ENCODE results near the gene EXD3. TPM values are rescaled to one million over a fixed set of nuclear protein-coding genes. Genes with fewer than 3 reads are reported as not detected.
A peak's percentile ranks its signal among the peaks of the same experiment; 100 is the strongest.

The EXD3 gene
- total and polyA plus RNA-seq, 9 of the 15 experiments (the other 6 are each of a cell fraction or from before 2014, with no cell fraction given): 0.29 to 12.5 (median 3.9) TPM

- no peak for TF ChIP-seq STAT5A (IDR thresholded peaks at IDR 0.05; ENCODE audit: borderline replicate concordance, low read length)
These were observed 23.0 kb upstream of the EXD3 start (continued) for GRCh38 chr9:137445930-137446431.

- intact Hi-C loops (cut with micrococcal nuclease): loop anchor here (5.0 to 10.0 kb wide), 2 partner anchors 89 to 143 kb away; partner anchors contain the start of gene NRARP
- DNase-seq (ENCODE audit: extremely low read depth in 1 of 4, low spot score in 3 of 4): peak; percentile 60 to 87 (median 71)
- Histone ChIP-seq H3K79me2 (ENCODE audit: control insufficient read depth, insufficient read depth, low read length) (no peaks in the 10 kb centered on the region), H3K4me1 (replicated peaks in 1 of 2; ENCODE audit: control insufficient read depth in 2 of 2, insufficient read depth in 2 of 2, low read length in 2 of 2) (peaks cover 8 to 54% of the 10 kb centered on the region in 2 experiments; a peak in 4 of 5 replicates), H4K20me1 (replicated peaks; ENCODE audit: control insufficient read depth, insufficient read depth, low read length) (no peaks in the 10 kb centered on the region), H3K4me3 (no peak overlapping the region), H3K9ac (ENCODE audit: insufficient read depth in 1 of 2, low read depth in 2 of 2, low read length in 2 of 2) (peak overlapping the region; percentile 19 to 80; a peak in 3 of 4 replicates), H3K4me2 (ENCODE audit: insufficient read depth, low read length) (peak overlapping the region; percentile 54), H3K27me3 (ENCODE audit: control insufficient read depth in 2 of 2, insufficient read depth in 2 of 2, low read length in 2 of 2) (no peaks in the 10 kb centered on the region), H3K9me3 (replicated peaks; ENCODE audit: control insufficient read depth, insufficient read depth, low read depth, low read length) (no peaks in the 10 kb centered on the region), H3K27ac (ENCODE audit: extremely low read depth, low read depth, low read length) (no peak overlapping the region), H3K9me1 (ENCODE audit: control insufficient read depth, insufficient read depth, low read length) (no peaks in the 10 kb centered on the region), H2AFZ (ENCODE audit: low read depth, low read length) (peak overlapping the region; percentile 66), H3K36me3 (ENCODE audit: control insufficient read depth, insufficient read depth, low read length) (peaks cover 17% of the 10 kb centered on the region; the same call in 2 of the 3 replicates)
- ATAC-seq: peak; percentile 84
- 10% methylated on average over 14 of the region's 14 CpGs for WGBS (ENCODE audit: insufficient coverage, low coverage, missing lambda C conversion rate)
- FAIRE-seq: peak; percentile 93
- ChIA-PET CTCF (ENCODE audit: low intra/inter-chr PET ratio) (interaction anchor here (0.5 to 1.1 kb wide), 8 partner anchors 20 to 168 kb away, joined by 3 to 5 read pairs (median 4); partner anchors contain the start of genes EXD3, NRARP and TOR4A), POLR2A (interaction anchor here (1.6 to 1.7 kb wide), 2 partner anchors 8 to 10 kb away, joined by 3 to 4 read pairs; no protein-coding TSS in a partner anchor)
- in situ Hi-C loops (cut with MboI): loop anchor here (5.0 kb wide), 1 partner anchor 158 kb away; no protein-coding TSS in a partner anchor
- BruUV-seq (replicated peaks): no TSS peak
- TF ChIP-seq C11orf30 (IDR thresholded peaks at IDR 0.05; ENCODE audit: low read depth): no peak
- no peak for TF ChIP-seq TRIM25 (IDR thresholded peaks at IDR 0.05; ENCODE audit: borderline replicate concordance)
- no peak for TF ChIP-seq ARID3B (CRISPR knock-in tag; IDR thresholded peaks at IDR 0.05; ENCODE audit: borderline replicate concordance)
- no peak for TF ChIP-seq E4F1 (CRISPR knock-in tag; IDR thresholded peaks at IDR 0.05; ENCODE audit: borderline replicate concordance)
- TF ChIP-seq ESRRA (IDR thresholded peaks at IDR 0.05; ENCODE audit: borderline replicate concordance, low read depth): peak; percentile 20; the same call in 1 of the 2 replicates
- no peak for TF ChIP-seq ZNF699 (CRISPR knock-in tag; IDR thresholded peaks at IDR 0.05; ENCODE audit: insufficient replicate concordance)
- no peak for TF ChIP-seq ZNF780A (CRISPR knock-in tag; IDR thresholded peaks at IDR 0.05)
- no peak for TF ChIP-seq RBM17 (IDR thresholded peaks at IDR 0.05; ENCODE audit: borderline replicate concordance, low read depth, low read length)
- TF ChIP-seq POLR2G (IDR thresholded peaks at IDR 0.05; ENCODE audit: low read depth, low read length): no peak
- TF ChIP-seq ZNF253 (CRISPR knock-in tag; conservative IDR thresholded peaks at IDR 0.05): no peak
These were observed 22.4 kb upstream of the EXD3 start for GRCh38 chr9:137445275-137445807.
